Urinary bladder (tissue), 4 donors: ENCODE results near the gene CACNA1H. TPM values are rescaled to one million over a fixed set of nuclear protein-coding genes. Genes with fewer than 3 reads are reported as not detected.
A peak's percentile ranks its signal among the peaks of the same experiment; 100 is the strongest.

Experiments
- DNase-seq: peaks from one replicate; pipeline ENCODE4 v3.0.0-alpha.2; 2015; ENCODE audit errors: extremely low spot score
- H3K27ac ChIP-seq: one replicate; pipeline ENCODE4 v1.5.1; 2013; ENCODE audit warnings: low read depth, mild to moderate bottlenecking, moderate library complexity
- H3K36me3 ChIP-seq: one replicate; pipeline ENCODE4 v1.6.1; 2013; ENCODE audit warnings: mild to moderate bottlenecking, moderate library complexity; ENCODE audit not compliant: insufficient read depth
- H3K4me1 ChIP-seq: one replicate; pipeline ENCODE4 v1.6.1; 2013; ENCODE audit warnings: mild to moderate bottlenecking, moderate library complexity; ENCODE audit not compliant: insufficient read depth
- H3K4me3 ChIP-seq: one replicate; pipeline ENCODE4 v1.5.1; 2013; ENCODE audit warnings: low read depth, low read length
- WGBS: extraction: QIAGEN DNeasy Blood & Tissue Kit; methylation state at CpG from one replicate; pipeline ENCODE4 v1.1.7; 2013; 5-methylcytosine and 5-hydroxymethylcytosine counted together
- polyA plus RNA-seq: library from polyadenylated mRNA; stranded (reverse); fragments of 200-250 nt; gene quantifications from one replicate; pipeline ENCODE4 v1.2.3, GENCODE V29; 2013
- total RNA-seq: library from RNA; depleted of rRNA; stranded (reverse); fragments of >200 nt; gene quantifications from one replicate; pipeline ENCODE4 v1.2.3, GENCODE V29; 2014
- donor health status: healthy with polysubstance abuse.
- donor health status: healthy.

CACNA1H gene
- total and polyA plus RNA-seq, 2 donors: 10.6 to 151 TPM

DNA sequence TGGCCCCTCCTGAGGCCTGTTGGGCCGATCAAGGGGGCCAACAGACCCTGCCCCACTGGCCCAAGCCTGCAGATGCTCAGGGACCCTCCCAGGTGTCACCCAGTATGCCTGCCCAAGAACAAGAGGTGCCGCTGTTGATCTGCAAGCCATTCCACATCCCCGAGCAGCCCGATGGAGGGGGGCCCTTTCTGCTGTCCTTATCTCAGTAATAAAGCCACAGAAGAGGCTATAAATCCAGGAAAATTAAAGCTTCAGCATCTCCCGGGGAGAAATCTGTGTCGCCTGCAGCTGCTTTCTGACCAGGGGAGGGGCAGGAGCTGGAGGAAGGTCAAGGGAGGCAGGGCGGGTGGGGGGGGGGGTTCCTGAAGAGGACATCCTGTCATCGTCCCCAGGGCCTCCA lies 11.7 kb upstream of the CACNA1H start:
- Histone ChIP-seq H3K4me1 (no peaks in the 10 kb centered on the region), H3K4me3 (no peak overlapping the region), H3K36me3 (no peaks in the 10 kb centered on the region), H3K27ac (no peak overlapping the region)
- WGBS: 38% methylated on average over 8 of the region's 8 CpGs
- DNase-seq: no peak

DNA sequence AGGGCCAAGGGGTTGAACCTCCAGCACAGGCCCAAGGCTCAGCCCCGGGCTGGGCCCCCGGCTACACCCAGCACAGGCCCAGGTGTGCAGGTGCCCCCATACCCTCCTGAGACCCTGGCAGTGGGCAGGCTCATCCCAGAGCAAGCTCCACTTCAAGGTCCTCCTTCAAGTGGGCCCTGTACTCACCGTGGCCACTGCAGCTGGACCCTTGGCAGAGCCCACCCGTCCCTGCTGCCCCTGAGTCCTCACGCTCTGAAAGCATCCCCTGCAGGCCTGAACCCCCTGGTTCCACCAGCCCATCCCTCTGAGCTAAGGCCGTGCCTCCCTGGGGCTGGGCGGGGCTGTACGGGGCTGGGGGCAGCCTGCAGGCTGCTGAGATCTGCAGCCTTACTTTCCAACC lies 11.2 kb upstream of the CACNA1H start:
- no peak for DNase-seq

DNA sequence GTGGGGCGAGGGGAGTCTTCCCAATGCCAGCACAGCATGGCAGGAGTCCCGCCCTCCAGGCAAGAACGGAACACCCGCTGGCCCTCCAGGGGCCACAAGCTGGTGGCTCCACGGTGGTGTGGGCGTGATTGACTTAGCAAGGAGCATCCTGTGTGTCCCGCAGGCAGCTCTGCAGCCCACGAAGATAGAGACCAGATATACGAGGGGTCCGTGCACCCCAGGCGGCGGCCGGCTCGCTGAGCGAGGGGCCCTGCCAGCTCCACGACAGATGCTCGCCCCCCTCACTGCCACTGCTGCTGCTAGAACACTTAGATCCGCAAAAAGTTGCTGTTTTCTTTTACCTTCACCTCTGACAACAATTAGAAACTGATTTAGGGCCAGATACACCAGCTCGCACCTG lies 10.0 kb upstream of the CACNA1H start:
- DNase-seq: no peak
- no peak overlapping the region for H3K4me3 ChIP-seq
- no peak overlapping the region for H3K27ac ChIP-seq
- H3K4me1 ChIP-seq: no peaks in the 10 kb centered on the region
- no peaks in the 10 kb centered on the region for H3K36me3 ChIP-seq
- 79% methylated on average over 19 of the region's 19 CpGs for WGBS

More for the DNA sequence above, 11.2 kb upstream of the CACNA1H start:
- H3K27ac ChIP-seq: no peak overlapping the region
- no peaks in the 10 kb centered on the region for H3K4me1 ChIP-seq
- no peaks in the 10 kb centered on the region for H3K36me3 ChIP-seq
- no peak overlapping the region for H3K4me3 ChIP-seq
- 84% methylated on average over 8 of the region's 8 CpGs for WGBS

DNA sequence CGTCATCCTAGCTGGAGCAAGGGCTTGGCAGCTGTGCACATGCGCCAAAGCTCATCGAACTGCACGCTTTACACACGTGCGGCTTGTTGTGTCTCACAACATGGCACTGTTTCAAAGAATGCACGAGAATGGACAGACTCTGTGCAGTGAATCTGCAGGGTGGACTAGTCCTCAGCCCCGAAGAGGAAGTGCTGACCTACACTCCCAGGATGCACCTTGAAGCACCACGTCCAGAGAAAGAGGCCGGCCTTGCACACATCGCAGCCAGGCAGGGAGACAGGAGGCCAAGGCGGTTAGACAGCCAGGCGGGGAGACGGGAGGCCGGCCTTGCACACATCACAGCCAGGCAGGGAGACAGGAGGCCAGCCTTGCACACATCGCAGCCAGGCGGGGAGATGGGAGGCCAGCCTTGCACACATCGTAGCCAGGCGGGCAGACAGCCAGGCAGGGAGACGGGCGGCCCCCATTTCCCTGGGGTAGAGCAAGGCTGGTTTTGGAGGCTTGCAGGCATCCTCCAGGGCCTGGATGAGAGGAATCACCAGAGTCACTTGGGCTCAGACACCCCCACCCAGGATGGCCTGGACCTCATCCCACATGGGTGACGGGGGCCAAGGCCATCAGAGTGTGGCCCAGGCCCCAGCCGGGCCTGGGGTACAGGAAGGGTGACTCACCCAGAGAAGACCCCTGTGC lies 9.0 kb upstream of the CACNA1H start:
- 87% methylated on average over 23 of the region's 23 CpGs for WGBS
- no peak for DNase-seq
- Histone ChIP-seq H3K27ac (no peak overlapping the region), H3K4me1 (no peaks in the 10 kb centered on the region), H3K36me3 (no peaks in the 10 kb centered on the region), H3K4me3 (no peak overlapping the region)

DNA sequence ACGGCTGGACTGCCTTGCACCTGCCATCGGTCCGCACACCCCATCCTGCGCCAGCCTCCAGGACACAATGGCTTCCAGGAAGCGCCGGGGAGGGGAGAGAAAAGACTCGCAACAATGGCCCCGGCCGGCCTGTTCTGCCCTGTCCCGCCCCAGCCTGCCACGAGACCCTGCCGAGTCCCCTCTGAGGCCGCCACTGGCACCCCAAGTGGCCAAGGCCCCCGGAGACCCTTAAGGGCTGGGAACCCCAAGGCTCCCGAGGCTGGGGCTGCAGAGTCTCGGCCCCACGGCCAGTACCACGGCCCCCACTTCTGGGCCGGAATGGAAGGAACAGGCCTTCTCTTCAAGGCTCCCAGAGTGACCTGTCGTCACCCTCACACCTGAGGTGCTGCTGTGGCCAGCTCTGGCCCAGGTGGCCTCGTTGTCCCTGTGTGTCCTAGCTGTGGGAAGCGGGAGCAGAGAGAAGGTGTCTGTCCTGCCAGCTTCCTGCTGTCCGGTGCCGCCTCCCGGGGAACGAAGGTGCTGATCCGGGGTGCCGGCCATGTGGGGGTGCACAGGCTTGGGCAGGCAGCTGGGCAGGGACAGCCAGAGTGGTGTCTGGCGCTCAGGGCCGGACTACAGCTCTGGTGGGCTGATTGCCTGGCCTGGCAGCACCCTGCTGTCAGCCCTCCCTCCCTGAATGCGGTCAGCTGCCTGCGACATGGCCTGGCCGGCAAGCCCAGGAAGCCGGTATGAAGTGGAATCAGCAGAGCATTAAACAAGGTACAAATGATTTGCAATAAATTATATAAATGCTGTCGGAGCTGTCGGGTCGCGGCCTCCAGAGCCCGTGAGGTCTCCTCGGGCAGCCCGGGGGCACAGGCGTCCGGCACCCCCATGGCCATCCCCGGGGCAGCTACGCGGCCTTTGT lies 8.2 kb upstream of the CACNA1H start:
- 82% methylated on average over 46 of the region's 46 CpGs for WGBS
- Histone ChIP-seq H3K4me1 (no peaks in the 10 kb centered on the region), H3K36me3 (no peaks in the 10 kb centered on the region), H3K4me3 (no peak overlapping the region), H3K27ac (no peak overlapping the region)
- no peak for DNase-seq

DNA sequence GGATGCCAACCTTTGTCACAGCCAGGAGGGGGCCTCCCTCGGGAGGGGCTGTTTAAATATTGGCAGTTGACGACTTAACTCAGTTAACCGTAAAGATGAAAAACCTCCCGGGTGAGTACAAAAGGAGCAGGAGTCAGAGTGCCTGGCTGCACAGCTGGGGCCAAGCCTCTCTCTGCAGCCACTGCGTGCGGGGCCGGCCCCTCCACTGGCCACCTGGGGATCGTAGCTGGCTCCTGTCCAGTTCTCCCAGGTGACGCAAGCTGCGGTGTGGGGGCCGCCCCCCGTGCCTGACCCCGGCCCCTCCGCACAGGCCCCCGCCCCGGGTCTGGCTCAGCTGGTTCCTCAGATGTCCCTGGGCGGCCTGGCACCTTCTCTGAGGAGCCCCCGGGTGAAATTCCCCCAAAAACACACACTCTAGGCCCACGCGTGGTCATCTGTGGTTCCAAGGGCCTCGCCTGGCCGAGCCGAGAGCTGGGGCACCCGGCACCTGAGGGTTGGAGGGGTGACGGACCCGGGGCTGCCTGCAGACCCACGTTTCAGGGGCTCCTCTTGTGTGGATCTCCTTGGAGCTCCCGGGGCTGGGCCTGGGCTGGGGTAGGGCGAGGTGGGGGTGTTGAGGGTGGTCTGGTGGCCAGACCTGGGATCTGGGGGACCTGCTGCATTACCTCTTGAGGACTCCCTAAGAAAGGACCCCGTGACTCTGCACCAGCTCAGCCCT lies 7.4 kb upstream of the CACNA1H start:
- H3K27ac ChIP-seq: no peak overlapping the region
- no peaks in the 10 kb centered on the region for H3K36me3 ChIP-seq
- DNase-seq: no peak
- no peaks in the 10 kb centered on the region for H3K4me1 ChIP-seq
- H3K4me3 ChIP-seq: no peak overlapping the region
- 64% methylated on average over 30 of the region's 30 CpGs for WGBS

DNA sequence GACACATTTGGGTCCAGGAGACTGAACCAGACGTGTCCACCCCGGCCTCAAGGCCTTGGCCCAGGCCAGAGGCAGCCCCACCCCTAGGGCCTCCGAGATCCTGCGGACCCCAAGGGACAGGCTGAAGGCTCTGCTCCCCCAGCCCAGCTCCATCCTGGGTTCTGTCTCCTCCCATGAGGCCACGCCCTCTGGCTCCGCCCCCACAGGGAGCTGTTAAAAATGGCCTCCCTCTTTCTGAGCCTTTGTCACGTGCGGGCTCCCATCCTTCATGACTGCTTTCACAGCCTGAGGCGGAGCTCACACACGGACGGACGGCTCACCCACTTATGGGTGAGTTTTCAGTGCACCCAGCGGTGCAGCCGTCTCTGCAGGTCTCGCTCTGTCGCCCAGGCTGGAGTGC lies 6.5 kb upstream of the CACNA1H start:
- no peak overlapping the region for H3K27ac ChIP-seq
- WGBS: 84% methylated on average over 16 of the region's 16 CpGs
- H3K36me3 ChIP-seq: no peaks in the 10 kb centered on the region
- DNase-seq: no peak
- no peaks in the 10 kb centered on the region for H3K4me1 ChIP-seq
- H3K4me3 ChIP-seq: no peak overlapping the region

DNA sequence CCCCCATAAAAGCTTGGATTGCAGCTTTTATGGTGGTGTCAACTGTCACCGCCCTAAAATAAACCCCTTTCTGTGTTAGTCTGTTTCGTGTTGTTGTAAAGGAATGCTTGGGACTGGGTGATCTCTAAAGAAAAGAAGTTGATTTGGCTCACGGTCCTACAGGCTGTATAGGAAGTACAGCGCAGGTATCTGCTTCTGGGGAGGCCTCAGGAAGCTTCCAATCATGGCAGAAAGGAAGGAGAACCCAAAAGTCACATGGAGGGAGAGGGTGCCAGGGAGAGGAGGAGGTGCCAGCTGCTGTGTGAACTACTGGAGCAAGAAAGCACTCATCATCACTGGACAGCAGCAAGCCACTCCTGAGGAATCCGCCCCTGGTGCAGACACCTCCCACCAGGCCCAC lies 5.9 kb upstream of the CACNA1H start:
- WGBS: 91% methylated on average over 5 of the region's 5 CpGs
- DNase-seq: no peak
- Histone ChIP-seq H3K4me1 (no peaks in the 10 kb centered on the region), H3K36me3 (no peaks in the 10 kb centered on the region), H3K27ac (no peak overlapping the region), H3K4me3 (no peak overlapping the region)

DNA sequence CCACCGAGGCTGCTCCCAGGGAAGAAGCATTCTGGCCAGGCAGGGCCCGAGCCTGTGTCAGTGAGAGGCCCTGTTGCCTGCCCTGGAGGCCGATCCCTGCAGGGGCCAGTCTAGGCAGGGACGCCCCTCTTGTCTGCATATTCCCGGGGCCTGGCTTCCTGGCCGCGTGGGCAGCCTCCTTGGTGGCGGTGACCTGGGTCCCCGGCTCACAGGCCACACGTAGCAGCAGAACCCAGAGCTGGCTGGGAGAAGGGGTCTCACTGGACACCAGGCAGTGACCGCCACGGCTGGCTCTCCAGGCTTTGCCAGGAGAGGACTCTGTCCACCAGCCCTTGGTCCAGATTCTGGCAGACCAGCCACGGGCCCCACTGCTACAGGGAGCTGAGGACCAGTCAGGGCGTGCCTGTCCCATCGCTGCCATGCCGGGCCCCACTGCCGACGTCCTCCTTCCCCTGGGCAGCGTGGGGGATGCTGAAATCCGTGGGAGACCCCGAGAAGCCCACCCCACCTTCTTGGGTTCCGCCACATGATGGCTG lies 3.7 kb upstream of the CACNA1H start:
- H3K4me1 ChIP-seq: no peaks in the 10 kb centered on the region
- no peak overlapping the region for H3K27ac ChIP-seq
- no peaks in the 10 kb centered on the region for H3K36me3 ChIP-seq
- WGBS: 86% methylated on average over 22 of the region's 22 CpGs
- no peak overlapping the region for H3K4me3 ChIP-seq
- DNase-seq: no peak

DNA sequence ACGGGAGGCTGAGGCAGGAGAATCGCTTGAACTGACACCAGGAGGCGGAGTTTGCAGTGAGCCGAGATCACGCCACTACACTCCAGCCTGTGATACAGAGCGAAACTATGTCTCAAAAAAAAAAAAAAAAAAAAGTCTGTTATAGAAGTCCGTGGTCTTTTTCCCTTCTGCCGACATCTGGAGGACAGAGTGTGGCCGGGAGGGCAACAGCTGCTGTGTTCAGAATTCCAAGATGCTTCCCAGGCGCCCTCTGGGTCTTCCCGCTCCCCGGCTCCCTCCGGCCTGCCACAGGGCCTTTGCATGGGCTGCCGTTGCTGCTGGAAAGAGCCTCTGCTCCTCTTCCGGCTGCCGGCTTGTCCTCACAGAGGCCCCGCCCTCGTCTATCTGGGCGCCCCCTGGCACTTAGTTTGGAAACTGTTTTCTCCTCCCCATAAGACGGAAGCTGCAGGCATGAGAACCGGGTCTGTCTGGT lies 2.4 kb upstream of the CACNA1H start:
- DNase-seq: no peak
- no peaks in the 10 kb centered on the region for H3K4me1 ChIP-seq
- no peaks in the 10 kb centered on the region for H3K36me3 ChIP-seq
- WGBS: 58% methylated on average over 21 of the region's 21 CpGs
- H3K4me3 ChIP-seq: no peak overlapping the region
- no peak overlapping the region for H3K27ac ChIP-seq

DNA sequence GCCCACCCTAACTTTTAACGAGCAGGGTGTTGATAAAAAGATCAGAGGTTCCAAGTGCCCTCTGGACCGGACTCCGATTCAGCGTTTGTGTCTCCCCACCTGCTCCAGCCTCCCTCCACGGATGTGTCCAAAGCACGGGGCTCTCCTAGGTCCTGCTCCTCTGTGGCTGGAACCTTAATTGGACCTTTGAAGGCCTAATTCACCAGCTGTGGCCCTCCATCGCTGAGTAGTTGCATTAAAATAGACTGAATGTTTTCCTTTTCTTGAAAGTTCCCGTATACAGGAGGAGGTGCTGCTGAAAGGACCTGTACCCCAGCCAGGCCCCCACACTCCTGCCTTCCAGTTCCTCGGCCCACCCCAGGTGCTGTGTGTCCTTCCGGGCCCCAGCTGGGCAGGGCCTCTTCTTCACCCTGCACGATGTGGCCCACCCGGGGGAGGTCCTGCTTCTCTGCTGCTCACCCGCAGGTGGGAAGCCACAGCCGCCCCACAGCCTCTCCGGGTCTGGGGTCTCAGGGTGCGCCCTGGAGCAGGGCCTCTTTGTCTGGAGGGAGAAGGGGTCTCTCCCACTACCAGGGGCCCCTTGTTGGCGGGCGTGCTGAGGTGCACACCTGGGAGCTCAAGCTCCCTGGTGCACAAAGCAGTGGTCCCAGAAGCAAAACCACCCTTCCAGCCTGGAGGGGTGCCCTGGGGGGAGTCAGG lies 1.3 kb upstream of the CACNA1H start:
- Histone ChIP-seq H3K36me3 (no peaks in the 10 kb centered on the region), H3K4me3 (no peak overlapping the region), H3K4me1 (no peaks in the 10 kb centered on the region), H3K27ac (no peak overlapping the region)
- no peak for DNase-seq
- 66% methylated on average over 18 of the region's 18 CpGs for WGBS

DNA sequence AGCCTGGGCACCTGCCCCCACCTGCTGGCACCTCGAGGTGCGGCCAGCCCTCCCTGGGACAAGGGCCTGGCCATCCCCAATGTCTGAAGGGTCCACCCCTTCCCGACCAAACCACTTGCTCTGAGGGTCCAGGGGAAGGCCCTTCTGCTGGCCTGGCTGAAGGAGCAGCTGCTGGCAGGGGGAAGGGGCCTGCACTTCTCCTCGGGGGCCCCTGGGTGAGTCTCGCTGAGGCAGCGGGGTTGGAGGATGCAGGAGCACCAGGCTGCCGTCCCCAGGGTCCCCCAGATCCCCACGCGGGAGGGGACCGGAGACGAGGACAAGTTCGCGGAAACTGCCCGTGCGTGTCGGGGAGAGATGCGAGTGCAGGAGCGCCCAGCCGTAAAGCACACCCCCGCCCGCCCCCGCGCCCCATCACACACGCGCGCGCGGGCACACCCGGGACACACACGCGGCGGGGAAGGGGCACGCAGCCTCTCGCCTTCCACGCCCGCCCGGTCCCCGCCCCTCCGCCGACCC lies 725 bp upstream of the CACNA1H start:
- peak overlapping the region; percentile 70 for H3K4me3 ChIP-seq
- H3K4me1 ChIP-seq: no peaks in the 10 kb centered on the region
- WGBS: 5% methylated on average over 35 of the region's 40 CpGs
- no peak for DNase-seq
- no peak overlapping the region for H3K27ac ChIP-seq
- H3K36me3 ChIP-seq: no peaks in the 10 kb centered on the region
